Natural killer cell (primary cell): ENCODE data around the gene OR1E2. TPM values are rescaled to one million over a fixed set of nuclear protein-coding genes. Genes with fewer than 3 reads are reported as not detected.

Experiments
- ATAC-seq, 3 donors: fragments of 150-1000 bp in 2 of 3; fragments of 200-7000 bp in 1 of 3; cut with Tn5 transposase; 1 replicate in 1 of 3; 2 replicates in 2 of 3; pipeline ENCODE4 v1.10.0; 2021; ENCODE audit warnings: mild to moderate bottlenecking in 2 of 3, moderate library complexity in 2 of 3
- DNase-seq, 2 donors: peaks; one replicate each; pipeline versions ENCODE4 v3.0.0 to v3.0.0-alpha.2; 2013 to 2021; ENCODE audit warnings: mixed read lengths in 1 of 2
- H3K27ac ChIP-seq: one replicate; pipeline ENCODE4 v1.5.1; 2013; ENCODE audit warnings: mild to moderate bottlenecking, low read length
- H3K27me3 ChIP-seq: one replicate; pipeline ENCODE4 v1.6.1; 2013; ENCODE audit warnings: low read length; ENCODE audit not compliant: control insufficient read depth, insufficient read depth
- H3K36me3 ChIP-seq: one replicate; pipeline ENCODE4 v1.6.1; 2013; ENCODE audit warnings: low read length; ENCODE audit not compliant: control insufficient read depth, insufficient read depth
- H3K4me1 ChIP-seq: one replicate; pipeline ENCODE4 v1.6.1; 2013; ENCODE audit warnings: low read length; ENCODE audit not compliant: control insufficient read depth, insufficient read depth
- H3K4me3 ChIP-seq: one replicate; pipeline ENCODE4 v1.5.1; 2013; ENCODE audit warnings: low read length
- H3K9me3 ChIP-seq: one replicate; pipeline ENCODE4 v1.6.1; 2013; ENCODE audit warnings: low read length; ENCODE audit not compliant: control insufficient read depth, insufficient read depth
- H3K27ac Mint-ChIP-seq, 2 donors: one replicate each; pipeline ENCODE4 v1.8.0; 2022; ENCODE audit warnings: mild to moderate bottlenecking in 2 of 2, mixed read lengths in 2 of 2, moderate library complexity in 1 of 2
- H3K27me3 Mint-ChIP-seq, 2 donors: one replicate each; pipeline ENCODE4 v1.8.0; 2022; ENCODE audit warnings: low read depth in 2 of 2, mixed read lengths in 2 of 2
- H3K36me3 Mint-ChIP-seq: one replicate; pipeline ENCODE4 v1.8.0; 2022; ENCODE audit warnings: mixed read lengths
- H3K4me1 Mint-ChIP-seq, 2 donors: one replicate each; pipeline ENCODE4 v1.8.0; 2022; ENCODE audit warnings: mixed read lengths in 2 of 2
- H3K4me3 Mint-ChIP-seq: one replicate; pipeline ENCODE4 v1.8.0; 2022; ENCODE audit warnings: mild to moderate bottlenecking, moderate library complexity, mixed read lengths
- H3K9me3 Mint-ChIP-seq, 2 donors: one replicate each; pipeline ENCODE4 v1.8.0; 2022; ENCODE audit warnings: mixed read lengths in 2 of 2
- CTCF ChIP-seq: fragments of 200-600 bp; IDR thresholded peaks from one replicate; pipeline ENCODE4 v1.8.0; 2022; ENCODE audit warnings: antibody characterized with exemption
- WGBS: methylation state at CpG from one replicate; pipeline ENCODE4 v1.1.7; 2013; ENCODE audit warnings: missing lambda C conversion rate; ENCODE audit not compliant: insufficient coverage; 5-methylcytosine and 5-hydroxymethylcytosine counted together
- intact Hi-C: fragments of 100-400 bp; cut with micrococcal nuclease; formaldehyde crosslinking; loops from one replicate; pipeline ENCODE4 v1.14.2; 2022
- total RNA-seq, 4 donors: library from RNA; stranded (reverse); fragments of 120-200 nt in 1 of 4; gene quantifications; one replicate each; pipeline versions ENCODE4 v1.2.3 to v1.2.4, GENCODE V29; 2013 to 2022

OR1E2 gene
- total RNA-seq, 3 donors from 2014 or later (not counting 1 experiment from before 2014, with no cell fraction given) = not detected

DNA sequence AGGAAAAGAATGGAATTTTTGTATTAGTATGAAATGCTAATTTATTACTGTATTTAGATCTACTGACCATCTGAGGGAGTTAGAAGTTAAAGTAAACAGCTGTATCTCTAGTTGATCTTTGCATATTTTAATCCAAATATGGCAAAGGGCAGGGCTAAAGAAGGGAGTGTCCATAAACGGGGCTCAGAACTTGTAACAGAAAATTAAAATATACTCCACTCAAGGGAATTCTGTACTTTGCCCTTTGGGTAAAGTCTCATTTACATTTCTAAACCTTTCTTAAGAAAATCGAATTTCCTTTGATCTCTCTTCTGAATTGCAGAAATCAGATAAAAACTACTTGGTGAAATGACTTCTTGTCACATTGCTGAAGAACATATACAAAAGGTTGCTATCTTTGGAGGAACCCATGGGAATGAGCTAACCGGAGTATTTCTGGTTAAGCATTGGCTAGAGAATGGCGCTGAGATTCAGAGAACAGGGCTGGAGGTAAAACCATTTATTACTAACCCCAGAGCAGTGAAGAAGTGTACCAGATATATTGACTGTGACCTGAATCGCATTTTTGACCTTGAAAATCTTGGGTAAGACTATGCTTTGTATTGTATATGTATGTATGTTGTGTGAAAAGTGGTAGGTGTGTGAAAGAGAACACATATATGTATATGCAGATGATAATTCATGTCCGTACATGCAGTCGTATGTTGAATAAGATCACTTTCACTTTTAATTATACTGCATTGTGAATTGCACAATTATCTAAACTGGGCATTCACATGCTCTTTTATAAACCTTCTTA lies 42.4 kb upstream of the OR1E2 start, which contains the start of gene ASPA:
ASPA (plus strand) TSS at position 186 of the 799 bp plus-strand sequence; CDS start at position 349, 163 bp downstream.
- no peaks in the 10 kb centered on the region for H3K36me3 ChIP-seq
- intact Hi-C loops = no loop called here
- Mint-ChIP-seq H3K36me3 (no peaks in the 10 kb centered on the region), H3K4me1 (peaks cover 5 to 7% of the 10 kb centered on the region in 2 donors), H3K9me3 (no peaks in the 10 kb centered on the region), H3K27me3 (peaks cover 0 to 10% of the 10 kb centered on the region in 2 donors), H3K27ac (no peak within 1 kb of the TSS), H3K4me3 (peak within 1 kb of the TSS; percentile 18)
- H3K9me3 ChIP-seq = no peaks in the 10 kb centered on the region
- no peaks in the 10 kb centered on the region for H3K27me3 ChIP-seq
- no peak for TF ChIP-seq CTCF
- 56% methylated on average over 6 of the region's 7 CpGs for WGBS
- no peaks in the 10 kb centered on the region for H3K4me1 ChIP-seq
- H3K27ac ChIP-seq = no peak within 1 kb of the TSS
- no peak within 1 kb of the TSS for H3K4me3 ChIP-seq
- ATAC-seq (peak in 1 of 3 donors; percentile 18), DNase-seq (no peak)

- no peak overlapping the region for H3K27ac ChIP-seq
- ATAC-seq (no peak), DNase-seq (no peak)
- no peak overlapping the region for H3K4me3 ChIP-seq
- Mint-ChIP-seq H3K27ac (no peak overlapping the region), H3K36me3 (no peaks in the 10 kb centered on the region), H3K9me3 (no peaks in the 10 kb centered on the region), H3K4me1 (peaks cover 5 to 7% of the 10 kb centered on the region in 2 donors), H3K27me3 (peaks cover 0 to 10% of the 10 kb centered on the region in 2 donors), H3K4me3 (no peak overlapping the region)
- H3K27me3 ChIP-seq = no peaks in the 10 kb centered on the region
- H3K4me1 ChIP-seq = no peaks in the 10 kb centered on the region
- H3K36me3 ChIP-seq = no peaks in the 10 kb centered on the region
- 79% methylated on average over 4 of the region's 4 CpGs for WGBS
- no peak for TF ChIP-seq CTCF
- H3K9me3 ChIP-seq = no peaks in the 10 kb centered on the region
- intact Hi-C loops = no loop called here
These were observed 41.6 kb upstream of the OR1E2 start for GRCh38 chr17:3475251-3475685.

- Mint-ChIP-seq H3K4me3 (no peak overlapping the region), H3K27me3 (peaks cover 0 to 8% of the 10 kb centered on the region in 2 donors), H3K27ac (no peak overlapping the region), H3K9me3 (no peaks in the 10 kb centered on the region), H3K36me3 (no peaks in the 10 kb centered on the region), H3K4me1 (peaks cover 5 to 7% of the 10 kb centered on the region in 2 donors)
- Histone ChIP-seq H3K27ac (no peak overlapping the region), H3K27me3 (no peaks in the 10 kb centered on the region), H3K4me1 (no peaks in the 10 kb centered on the region), H3K4me3 (no peak overlapping the region), H3K36me3 (no peaks in the 10 kb centered on the region), H3K9me3 (no peaks in the 10 kb centered on the region)
- intact Hi-C loops = no loop called here
- DNase-seq = no peak
- ATAC-seq = peak in 1 of 3 donors; percentile 44
- 46% methylated on average over 2 of the region's 3 CpGs for WGBS
- TF ChIP-seq CTCF = no peak
These were observed 40.6 kb upstream of the OR1E2 start for GRCh38 chr17:3474212-3474611.
